ENCODE measurements around the gene PNPO.
"Not testable (repeated sequence)": the region's sequence is repeated elsewhere in the genome, so short reads cannot be mapped to it uniquely, and the experiment has no call there.

The PNPO gene

DNA sequence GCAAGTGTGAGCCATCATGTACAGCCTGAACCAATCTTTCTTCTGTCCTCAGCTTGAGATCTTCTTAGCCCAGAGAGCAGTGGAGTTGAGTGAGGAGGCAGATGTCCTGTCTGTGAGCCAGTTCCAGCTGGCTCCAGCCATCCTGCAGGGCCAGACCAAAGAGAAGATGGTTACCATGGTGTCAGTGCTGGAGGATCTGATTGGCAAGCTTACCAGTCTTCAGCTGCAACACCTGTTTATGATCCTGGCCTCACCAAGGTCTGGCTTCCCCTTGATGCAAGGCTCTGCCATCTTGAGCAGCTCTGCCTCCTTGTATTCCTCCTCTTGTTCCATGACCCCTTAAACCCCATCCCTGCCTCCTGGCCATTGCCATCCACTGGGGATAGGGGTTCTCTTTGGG, 39.2 kb downstream of the PNPO start:
- DNase-seq: no peak

DNA sequence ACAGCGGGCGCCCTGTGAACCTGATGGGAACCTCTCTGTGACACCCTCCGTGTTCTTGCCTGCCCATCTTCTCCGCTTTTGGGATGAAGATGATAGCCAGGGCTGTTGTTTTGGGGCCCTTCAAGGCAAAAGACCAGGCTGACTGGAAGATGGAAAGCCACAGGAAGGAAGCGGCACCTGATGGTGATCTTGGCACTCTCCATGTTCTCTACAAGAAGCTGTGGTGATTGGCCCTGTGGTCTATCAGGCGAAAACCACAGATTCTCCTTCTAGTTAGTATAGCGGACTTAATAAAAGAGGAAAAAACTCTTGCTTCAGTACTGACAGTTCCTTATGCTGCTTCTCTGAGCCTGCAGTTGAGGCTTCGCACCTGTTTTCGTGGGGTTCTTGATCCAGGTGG, 40.1 kb downstream of the PNPO start:
- no peak for DNase-seq

DNA sequence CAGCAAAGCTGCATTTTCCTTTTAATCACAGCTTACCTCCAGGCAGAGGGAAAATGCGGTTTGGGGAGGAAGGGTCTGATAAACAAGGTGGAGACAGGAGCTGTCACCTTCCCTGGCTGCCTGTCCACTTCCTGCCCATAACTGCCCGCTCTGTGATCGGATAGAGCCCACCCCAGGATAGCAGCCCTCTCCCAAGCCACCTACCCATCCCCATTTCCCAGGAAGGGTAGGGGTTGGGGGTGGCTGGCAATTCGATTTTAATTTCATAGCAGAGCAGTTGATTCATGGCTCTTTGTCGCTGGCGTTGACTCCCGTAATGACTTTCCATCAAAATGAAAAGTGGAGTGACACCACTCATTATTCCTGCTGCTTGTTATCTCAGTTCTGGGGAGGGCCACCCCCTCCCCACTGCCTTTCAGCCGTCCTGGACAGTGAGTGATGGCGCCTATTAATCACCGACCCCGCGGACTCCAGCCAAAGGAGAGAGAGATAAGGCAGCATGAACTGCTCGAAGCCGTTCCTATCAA, 40.8 kb downstream of the PNPO start:
- no peak for DNase-seq

DNA sequence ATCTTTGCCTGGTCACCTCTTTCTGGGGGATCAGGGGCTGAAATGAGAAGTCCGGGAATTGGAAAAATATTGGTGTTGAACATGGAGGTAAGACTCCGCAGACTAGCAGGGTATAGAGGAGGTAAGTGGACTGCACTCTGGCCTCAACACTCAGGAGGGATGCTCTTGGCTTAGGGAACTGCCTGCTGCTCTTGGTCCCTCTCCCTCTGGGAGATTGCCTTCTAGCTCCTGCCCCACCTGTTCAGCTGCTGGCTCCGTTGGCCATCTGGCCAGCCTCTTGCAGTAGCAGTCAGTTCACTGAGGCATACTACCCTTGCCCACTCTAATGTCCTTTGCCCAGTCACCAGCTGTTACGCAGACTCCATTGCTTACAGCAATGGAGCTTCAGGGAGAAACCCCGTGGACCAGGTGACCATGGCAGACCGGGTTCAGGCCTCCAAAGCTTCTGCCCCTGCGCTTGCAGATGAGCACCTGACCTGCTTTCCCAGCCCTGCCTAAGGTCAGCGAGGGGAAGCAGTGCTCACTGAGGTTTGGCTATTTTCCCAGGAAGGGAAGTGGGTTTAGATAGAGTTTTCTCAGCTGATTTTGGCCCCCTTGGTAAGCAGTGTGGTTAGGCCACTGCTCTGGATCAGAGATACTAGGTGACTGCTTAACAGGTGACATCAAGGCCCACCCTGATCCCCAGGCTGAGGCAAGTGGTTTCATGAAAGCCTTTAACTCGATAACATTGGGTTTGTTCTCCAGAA, 41.4 kb downstream of the PNPO start:
- no peak for DNase-seq

DNA sequence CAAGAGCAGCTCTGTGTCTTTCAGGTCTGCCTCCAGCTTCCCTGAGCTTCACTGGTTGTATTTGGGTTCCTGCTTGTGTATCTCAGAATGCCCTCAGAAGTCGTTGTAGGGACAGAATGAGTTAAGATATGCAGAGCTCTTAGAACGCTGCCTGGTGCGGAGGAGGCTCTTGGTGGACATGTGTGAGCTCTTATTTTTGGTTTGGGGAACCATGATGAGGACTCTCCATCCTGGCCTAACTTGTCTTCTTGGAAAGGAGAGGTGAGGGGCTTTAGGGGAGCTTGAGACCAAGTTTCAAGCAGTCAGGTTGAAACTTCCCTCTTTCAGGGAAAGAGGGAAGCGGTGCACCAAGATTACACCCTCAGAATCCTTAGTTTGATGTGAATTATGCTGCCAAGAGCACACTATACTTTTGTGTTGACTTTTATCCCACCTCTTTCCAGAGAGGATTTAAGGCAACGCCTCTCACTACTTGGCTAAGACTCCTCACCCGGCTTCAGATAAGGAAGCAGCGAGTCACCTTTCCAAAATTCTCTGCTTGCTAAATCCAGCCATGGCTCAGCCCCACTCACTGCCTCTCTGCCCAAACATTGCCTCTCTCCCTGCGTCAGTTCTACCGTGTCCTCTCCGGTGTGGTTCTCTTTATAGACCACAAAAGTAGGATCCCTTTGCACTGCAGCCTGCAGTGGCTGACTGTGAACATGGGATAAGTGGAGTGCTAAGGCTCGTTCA, 42.3 kb downstream of the PNPO start:
- no peak for DNase-seq

DNA sequence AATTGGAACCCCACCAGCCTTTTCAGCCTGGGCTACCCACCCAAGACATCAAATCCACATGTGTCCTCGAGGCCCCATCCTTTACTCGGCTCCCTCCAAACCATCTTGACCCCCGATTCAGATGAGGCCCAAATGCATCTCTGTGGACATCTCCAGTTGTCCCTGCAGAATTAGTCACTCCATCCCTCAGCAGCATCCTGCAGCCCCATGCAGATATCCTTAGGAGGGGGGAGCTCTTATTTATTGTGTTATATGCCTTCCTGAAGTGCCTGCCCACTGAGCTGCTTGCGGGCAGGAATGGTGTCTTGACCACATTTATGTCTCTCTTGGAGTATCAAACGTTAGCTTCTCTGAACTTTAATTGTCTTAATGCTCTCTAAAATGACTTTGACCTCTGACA, 45.1 kb downstream of the PNPO start:
- DNase-seq: no peak

DNA sequence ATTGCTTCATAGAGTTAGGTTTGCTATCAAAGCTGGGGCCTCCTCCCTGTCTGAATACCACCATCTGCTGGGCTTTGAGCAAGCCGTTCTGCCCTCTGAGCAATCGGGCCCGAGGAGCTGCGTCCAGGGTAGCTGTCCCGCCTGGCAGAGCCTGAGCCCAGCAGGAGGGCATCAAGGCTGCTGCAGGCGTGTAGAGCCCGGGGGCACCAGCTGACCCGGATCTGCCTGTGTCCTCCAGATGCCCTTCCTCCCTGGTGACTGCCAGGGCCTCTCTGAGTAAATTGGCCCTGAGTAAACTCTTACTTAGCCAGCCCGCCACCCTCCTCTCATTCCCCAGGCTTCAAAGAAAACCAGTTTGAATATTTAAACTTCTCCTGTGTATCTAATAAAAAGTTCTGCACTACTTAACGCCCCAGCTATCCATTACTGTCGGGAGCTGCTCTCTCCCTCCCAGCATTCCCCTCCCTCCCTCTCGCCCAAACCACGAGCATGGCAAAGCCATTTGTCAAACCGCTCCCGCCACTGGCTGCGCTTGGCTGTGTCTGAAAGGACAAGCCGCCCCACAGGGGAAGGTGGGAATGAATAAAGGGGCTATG, 46.0 kb downstream of the PNPO start:
- peak; percentile 52 for DNase-seq

DNA sequence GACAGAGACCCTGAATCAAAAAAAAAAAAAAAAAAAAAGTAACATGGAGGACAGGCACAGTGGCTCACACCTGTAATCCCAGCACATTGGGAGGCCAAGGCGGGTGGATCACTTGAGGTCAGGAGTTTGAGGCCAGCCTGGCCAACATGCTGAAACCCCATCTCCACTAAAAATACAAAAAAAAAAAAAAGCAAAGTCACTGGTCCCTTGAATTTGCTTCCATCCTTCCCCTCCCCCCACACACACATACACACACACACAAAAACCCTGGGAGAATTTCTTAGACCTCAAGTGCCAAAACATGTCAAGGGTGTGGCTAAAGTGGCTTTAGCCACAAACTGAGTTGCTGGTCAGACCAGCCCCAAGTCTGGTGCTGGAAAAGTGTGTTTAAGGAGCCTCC, 47.1 kb downstream of the PNPO start:
- DNase-seq: not testable (repeated sequence)

DNA sequence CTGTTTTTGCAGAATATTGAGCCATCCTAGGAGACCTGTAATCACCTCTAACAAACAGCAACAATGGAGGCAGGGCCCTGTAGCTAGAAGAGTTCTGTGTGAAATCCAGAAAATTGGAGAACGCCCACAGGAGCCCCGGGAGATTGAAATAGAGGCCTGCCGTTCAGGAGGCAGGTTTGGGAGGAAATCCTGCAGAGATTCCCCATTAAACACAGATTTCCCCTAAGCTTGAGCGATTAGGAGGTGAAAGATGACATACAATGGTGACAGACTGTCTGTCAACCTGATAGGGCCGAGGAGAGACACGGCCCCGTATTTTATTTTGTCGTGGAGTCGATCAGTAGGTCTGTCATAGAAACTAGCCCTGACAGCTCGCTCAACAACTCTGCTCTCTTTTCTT, 47.8 kb downstream of the PNPO start:
- no peak for DNase-seq

DNA sequence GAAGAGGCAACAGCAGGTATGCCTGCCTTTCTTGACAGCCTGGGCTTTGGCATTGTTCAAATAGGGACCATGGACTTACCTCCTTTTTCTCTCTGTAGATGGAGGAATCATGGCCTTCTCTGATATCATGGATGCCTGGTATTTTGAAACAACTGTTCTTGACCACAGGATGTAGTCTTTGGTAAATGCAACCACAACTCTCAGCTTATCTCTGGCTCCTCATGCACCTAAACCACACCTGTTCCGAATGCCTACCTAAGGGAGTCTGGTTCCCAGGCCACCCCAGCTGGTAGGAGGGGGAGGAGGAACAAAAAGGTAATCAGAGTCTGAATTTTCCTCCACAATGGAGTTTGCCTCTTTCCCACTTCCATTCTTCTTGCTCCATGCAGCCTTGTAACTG, 48.3 kb downstream of the PNPO start:
- DNase-seq: no peak

DNA sequence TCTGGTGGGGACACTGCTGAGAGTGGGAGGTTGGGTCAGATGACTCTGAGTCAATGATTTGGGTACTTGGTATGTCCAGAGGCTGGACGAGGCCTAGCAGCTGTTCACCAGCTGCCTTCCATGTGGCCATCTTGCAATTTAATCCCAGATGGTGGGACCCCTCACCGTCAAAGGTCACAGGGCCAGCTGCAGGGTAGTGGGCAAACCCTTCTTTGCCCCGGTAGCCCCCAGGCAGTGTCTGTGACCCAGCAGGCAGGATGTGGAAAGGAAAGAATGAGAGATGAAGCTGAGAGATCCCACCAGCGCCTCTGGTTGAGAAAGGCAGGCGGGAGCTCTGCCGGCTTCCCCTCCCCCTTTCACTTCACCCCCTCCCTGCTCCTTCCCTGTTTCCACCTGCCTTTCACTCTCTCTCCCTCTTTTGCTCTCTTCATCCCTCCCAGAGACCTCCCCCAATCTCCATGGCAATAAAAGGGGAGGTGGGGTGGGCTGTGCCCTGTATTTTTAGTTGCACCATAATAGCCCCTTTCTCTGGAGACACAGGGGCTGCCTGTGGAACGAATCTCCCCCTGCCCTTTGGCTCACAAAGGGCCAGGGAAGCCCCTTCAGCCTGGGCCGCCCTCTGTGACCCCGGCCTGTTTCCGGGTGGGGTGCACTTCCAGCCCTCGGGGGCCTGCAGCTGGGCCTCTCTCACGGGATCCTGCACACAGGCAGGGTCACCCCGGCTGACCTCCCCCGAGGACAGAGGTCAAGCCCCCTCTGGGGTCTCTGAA, 49.8 kb downstream of the PNPO start:
- no peak for DNase-seq

DNA sequence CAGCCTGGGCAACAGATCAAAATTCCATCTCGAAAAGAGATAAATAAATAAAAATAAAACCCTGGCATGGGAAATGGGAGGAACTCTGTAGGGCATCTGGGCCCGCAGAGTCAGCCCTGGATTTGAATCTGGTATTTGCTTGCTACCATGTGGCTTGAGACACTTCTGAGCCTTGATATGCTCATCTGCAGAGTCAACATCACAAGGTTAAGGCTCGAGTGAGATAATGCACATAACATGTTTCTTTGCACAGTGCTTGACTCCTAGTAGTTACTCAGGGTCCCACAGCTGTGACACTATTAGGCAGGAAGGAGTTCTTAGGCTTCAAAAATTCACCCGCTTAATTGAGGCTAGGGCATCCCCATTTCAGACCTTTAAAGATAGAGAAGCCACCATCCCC, 50.8 kb downstream of the PNPO start:
- DNase-seq: no peak

DNA sequence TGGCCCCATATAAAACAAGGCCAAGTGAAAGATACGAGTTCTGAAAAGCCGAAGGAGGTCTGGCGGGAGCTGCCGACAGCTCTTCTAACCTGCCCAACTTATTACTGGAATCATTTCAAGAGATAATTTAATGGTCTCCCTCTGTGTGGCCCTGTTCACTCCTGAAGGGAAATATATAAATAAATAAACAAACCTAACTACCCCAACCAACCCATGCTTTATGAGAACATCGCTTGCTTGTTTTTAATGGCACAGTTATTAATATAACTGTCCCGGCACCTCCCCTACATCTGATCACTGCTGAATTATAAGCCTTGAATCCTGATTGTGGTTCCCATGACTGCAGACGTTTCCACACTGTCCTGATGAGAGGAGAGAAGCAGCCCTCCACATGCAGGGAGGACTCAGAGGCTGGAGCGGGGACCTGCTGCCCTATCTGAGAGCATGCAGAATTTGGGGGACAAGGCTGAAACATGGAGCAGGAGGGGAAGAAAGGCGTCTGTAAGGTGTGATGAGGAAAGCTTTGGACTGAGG, 51.7 kb downstream of the PNPO start:
- no peak for DNase-seq

DNA sequence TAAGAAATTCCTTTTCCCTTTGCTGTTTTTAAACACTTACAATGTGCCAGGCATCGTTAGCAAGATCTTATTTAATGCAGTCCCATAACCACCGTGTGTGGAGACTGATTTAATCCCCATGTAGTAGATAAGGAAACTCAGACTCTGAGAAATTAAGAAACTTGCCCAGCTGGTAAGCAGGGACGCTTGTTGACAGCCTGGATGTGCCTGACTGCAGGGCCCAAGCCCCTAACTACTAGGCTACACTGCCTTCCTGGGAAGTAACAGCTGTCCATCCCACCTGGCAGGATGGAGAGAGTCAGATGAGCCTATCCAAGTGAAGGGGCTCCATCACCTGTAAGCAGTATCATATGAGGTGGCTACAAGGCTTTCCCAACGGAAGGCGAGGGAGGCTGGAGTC, 52.6 kb downstream of the PNPO start:
- no peak for DNase-seq

DNA sequence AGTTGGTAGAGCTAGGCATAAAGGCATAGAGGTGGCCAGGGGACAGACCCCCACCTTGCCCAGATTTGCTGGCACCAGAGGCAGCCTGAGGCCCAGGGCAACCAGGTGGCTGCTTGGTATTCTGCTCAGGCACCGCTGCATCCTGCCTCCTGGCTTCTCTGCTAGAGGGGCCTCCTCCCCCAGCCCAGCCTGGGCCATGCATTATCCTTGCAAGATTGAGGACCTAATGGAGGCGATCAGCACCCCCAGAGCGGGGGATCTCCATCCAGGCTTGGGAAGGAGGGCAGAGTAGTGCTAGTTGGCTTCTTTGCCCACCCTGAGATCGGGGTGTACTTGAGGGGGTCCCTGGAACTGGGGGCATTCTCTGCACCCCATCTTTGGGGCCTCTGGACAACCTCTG, 53.4 kb downstream of the PNPO start:
- no peak for DNase-seq

DNA sequence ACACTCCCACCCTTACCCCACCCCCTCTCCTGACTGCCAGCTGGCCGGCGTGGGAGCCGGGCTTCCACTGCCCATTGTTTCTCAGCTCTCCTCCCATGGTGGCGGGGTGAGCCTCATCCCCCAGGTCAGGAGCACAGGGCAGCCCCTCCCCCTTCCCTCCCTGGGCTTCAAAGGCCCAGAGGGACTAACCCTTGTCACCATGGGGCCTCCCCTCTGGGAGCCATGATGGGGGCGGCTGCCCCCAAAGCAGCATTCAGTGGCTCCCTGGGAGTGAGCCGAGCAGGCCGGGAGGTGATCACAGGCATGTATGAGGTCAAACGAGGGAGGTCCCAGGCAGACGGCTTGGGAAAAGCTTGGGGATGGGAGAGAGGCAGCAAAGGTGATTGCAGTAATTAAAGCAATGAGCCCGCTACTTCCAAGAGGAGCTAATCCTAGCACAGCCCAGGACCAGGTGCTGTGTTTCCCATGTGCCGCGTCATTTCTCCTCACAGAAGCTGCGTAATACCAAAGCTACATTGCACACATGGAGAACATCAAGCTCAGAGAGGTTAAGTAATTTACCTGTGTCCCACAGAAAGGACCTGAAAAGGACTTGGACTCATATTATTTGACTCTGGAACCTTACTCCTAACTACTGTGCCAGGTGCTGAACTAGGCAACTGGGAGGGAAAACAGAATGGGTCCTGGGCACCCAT, 54.0 kb downstream of the PNPO start:
- DNase-seq: no peak

DNA sequence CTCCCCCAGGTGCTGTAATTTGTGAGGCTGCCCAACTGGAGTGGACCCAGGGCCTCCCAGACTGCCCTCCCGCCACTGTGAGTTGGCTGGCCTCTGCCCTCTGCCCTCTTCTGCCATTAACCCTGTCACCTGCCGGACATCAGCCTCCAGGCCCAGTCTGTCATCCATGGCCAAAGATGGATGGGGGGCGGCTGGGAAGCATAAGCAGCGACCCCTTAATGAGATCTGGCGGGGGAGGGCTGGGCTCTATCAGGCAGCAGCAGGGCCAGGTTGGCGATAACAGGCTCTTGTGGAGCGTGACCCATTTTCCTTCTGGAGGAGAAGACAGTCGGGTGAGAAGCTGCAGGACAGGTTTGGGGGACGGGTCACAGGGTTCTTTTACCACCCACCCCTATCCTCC, 54.8 kb downstream of the PNPO start:
- no peak for DNase-seq

DNA sequence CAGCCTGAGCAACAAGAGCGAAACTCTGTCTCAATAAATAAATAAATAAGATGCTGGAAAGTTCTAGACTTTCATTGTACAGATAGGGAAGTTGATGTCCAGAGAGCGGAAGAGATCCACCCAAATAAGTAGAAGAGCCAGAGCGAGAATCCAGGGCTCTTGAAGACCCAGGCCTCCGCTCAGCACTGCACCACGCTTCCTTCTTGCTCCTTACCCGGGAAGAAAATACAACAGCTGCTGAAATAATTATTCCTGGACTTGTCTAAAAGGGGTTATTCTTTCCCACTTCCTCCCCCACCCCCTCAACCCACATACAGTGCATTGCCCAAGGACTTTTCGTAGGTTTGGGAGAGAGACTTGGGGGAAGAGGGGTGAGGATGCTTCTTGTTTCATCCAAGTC, 56.2 kb downstream of the PNPO start:
- no peak for DNase-seq

DNA sequence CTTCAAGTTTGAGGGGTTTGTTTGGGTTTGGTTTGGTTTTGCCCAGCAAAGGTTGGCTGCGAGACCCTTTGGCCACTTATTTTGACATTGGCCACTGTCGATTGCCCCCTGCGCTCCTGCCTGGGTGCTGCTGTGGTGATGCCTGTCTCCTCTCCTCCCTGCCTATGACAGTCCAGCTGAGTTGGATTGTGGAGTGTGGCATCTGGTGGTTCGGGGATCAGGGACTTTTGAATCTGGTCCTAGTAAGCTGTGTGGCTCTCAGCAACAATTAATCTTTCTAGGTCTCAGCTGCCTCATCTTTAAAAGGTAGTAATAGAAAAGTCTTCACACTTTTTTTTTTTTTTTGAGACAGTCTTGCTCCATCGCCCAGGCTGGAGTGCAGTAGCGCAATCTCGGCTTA, 56.7 kb downstream of the PNPO start:
- DNase-seq: no peak
